Mucosa of descending colon (tissue), 3 donors: ENCODE data around the gene ATF3. TPM values are rescaled to one million over a fixed set of nuclear protein-coding genes. Genes with fewer than 3 reads are reported as not detected.

Experiments
- ATAC-seq: fragments of 200-7000 bp; cut with Tn5 transposase; one replicate; pipeline ENCODE4 v1.9.1; 2020; ENCODE audit warnings: mild to moderate bottlenecking, moderate library complexity
- DNase-seq, 3 donors: peaks; one replicate each; pipeline ENCODE4 v3.0.0-alpha.2; 2020
- H3K36me3 ChIP-seq: fragments of 200-600 bp; one replicate; pipeline ENCODE4 v1.8.0; 2021; ENCODE audit warnings: low read depth, mild to moderate bottlenecking
- H3K4me1 ChIP-seq: fragments of 200-600 bp; one replicate; pipeline ENCODE4 v1.8.0; 2021; ENCODE audit warnings: low read depth, mild to moderate bottlenecking
- H3K4me3 ChIP-seq: fragments of 200-600 bp; one replicate; pipeline ENCODE4 v1.8.0; 2021; ENCODE audit warnings: mild to moderate bottlenecking
- H3K9me3 ChIP-seq: fragments of 200-600 bp; one replicate; pipeline ENCODE4 v1.8.0; 2021; ENCODE audit warnings: mild to moderate bottlenecking
- intact Hi-C, 2 donors: fragments of 100-400 bp; cut with DNase I in 1 of 2; cut with micrococcal nuclease in 1 of 2; formaldehyde crosslinking; loops; one replicate each; pipeline versions ENCODE4 v1.11.0 to v1.11.1; 2022; cut with DNase I, micrococcal nuclease
- total RNA-seq, 3 donors: library from RNA; stranded (reverse); fragmentation: NEBNext Ultra II Directional in 2 of 3; extraction: Animal tissue kit (Norgen Biotek cat#: 25700) in 2 of 3; gene quantifications; one replicate each; pipeline versions ENCODE4 v1.2.1 to v1.2.4, GENCODE V29; 2021 to 2023
- TF ChIP-seq, protein P1 (sequence below): fragments of 200-600 bp; IDR thresholded peaks from one replicate; pipeline ENCODE4 v1.8.0; 2022; ENCODE audit warnings: antibody characterized with exemption, mild to moderate bottlenecking
- donor health status: DM: no; HTN: no; CAD: no; lungs with moderate emphysema.
- donor health status: DM: no; HTN: no; CAD: no.
- donor health status: DM: no; HTN: yes; CAD: no.

The ATF3 gene
- total RNA-seq, 3 donors from 2014 or later, result 20.2 to 121 (median 42.0) TPM

DNA sequence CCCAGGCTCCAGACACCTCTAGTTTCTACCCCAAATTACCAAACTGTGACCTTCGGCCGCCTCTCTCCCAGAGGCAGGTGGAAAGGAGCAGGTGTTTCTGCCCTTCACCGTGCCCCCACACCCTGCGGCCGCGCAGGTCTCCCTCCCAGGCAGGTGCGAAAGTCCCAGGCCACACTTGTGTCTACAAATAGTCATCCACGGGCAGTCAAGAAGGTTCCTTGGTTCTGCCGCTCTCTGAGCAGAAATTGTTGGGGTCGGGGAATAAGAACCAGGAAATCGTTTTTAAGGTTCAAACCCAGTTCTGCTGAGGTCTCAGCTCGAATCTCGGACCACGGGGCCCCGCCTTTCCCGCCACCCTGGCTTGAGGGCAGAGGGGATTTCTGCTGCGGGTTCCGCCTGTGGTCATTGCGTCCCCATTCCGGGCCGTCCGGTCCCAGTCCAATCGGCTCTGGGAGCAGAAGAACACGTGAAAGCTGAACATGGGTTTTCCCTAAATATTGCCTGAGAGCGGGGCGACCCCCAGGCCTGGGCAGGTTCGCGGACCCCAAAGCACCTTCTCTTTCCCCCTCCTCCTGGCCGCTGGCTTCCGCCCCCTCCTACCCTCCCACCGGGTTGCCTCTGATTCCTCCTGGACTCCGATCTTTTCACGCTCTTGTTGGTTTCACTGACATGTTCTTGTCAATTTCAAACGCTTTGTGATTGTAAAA, 1.2 kb upstream of the ATF3 start:
- peak overlapping the region; percentile 7 for H3K4me3 ChIP-seq
- DNase-seq, result peak; percentile 50 to 73 (median 70)
- intact Hi-C loops, result no loop called here
- H3K36me3 ChIP-seq, result no peaks in the 10 kb centered on the region
- ATAC-seq, result no peak
- H3K4me1 ChIP-seq, result peaks cover 19% of the 10 kb centered on the region
- TF ChIP-seq, protein P1, sequence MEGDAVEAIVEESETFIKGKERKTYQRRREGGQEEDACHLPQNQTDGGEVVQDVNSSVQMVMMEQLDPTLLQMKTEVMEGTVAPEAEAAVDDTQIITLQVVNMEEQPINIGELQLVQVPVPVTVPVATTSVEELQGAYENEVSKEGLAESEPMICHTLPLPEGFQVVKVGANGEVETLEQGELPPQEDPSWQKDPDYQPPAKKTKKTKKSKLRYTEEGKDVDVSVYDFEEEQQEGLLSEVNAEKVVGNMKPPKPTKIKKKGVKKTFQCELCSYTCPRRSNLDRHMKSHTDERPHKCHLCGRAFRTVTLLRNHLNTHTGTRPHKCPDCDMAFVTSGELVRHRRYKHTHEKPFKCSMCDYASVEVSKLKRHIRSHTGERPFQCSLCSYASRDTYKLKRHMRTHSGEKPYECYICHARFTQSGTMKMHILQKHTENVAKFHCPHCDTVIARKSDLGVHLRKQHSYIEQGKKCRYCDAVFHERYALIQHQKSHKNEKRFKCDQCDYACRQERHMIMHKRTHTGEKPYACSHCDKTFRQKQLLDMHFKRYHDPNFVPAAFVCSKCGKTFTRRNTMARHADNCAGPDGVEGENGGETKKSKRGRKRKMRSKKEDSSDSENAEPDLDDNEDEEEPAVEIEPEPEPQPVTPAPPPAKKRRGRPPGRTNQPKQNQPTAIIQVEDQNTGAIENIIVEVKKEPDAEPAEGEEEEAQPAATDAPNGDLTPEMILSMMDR, result no peak
- H3K9me3 ChIP-seq, result no peaks in the 10 kb centered on the region

DNA sequence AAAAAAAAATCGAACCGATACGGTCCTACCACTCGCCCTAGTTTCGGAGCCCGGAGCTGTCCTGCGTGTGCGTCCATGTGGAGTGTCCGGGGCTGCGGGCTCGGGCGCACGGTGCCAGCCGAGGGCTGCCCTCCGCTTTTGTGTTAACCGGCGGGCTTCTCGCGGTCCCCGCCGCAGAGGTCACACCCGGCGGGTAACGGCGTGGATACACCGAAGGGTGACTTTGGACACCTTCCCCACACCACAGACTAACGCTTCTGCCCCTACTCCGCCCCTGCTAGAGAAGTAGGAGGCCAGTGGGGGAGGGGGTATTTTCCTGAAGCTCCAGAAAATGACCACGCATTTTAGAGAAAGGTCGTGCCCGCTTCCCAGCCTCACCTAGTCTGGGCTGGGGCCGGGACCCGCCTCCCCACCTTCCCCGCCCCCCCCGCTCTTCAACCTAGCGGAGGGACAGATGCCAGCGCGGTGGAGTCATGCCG, 609 bp upstream of the ATF3 start:
- Histone ChIP-seq H3K36me3 (no peaks in the 10 kb centered on the region), H3K4me1 (peaks cover 19% of the 10 kb centered on the region), H3K9me3 (no peaks in the 10 kb centered on the region), H3K4me3 (peak overlapping the region; percentile 43)
- no peak for ATAC-seq
- peak in 1 of 3 donors; percentile 70 for DNase-seq
- intact Hi-C loops, result no loop called here
- TF ChIP-seq, protein P1, result no peak

DNA sequence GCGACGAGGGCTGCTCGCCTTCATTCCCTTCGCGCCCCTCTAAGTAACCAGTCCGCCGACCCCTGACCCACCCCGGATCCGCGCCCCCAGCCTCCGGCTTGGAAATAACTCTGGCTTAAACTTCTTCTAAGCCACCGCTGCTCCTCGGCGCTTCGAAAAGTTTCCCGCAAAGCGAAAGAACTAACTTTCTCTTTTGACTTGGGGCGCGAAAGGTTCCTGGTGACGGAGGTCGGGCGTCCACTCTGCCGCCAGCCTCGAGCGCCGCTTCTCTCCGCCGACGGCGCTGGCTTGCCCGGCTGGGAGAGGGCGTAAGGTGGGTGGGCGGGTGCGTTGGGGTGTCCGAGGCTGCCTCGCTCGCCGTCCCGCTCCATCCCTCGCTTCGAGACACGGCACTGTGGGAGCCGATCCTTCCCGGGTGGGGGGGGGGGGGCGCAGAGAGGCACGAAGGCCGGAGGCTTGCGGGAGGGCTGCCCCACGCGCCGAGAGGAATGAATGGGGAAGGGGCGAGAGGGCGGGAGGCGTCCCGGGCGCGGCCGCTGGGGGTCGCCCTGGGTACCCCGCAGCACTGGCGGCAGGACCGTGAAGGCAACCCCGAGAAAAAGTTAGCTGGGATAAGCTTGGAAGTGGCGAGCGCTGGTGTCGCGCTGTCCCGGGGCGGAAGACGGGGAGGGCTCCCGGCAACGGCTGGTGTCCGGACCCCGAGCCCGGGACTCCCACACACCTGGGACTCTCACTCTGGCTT, 569 bp downstream of the ATF3 start:
- TF ChIP-seq, protein P1, result peak; percentile 15
- Histone ChIP-seq H3K36me3 (no peaks in the 10 kb centered on the region), H3K9me3 (no peaks in the 10 kb centered on the region), H3K4me1 (peaks cover 19% of the 10 kb centered on the region), H3K4me3 (peak overlapping the region; percentile 43)
- DNase-seq (peak; percentile 63 to 70 (median 64)), ATAC-seq (peak; percentile 25)
- intact Hi-C loops, result no loop called here

DNA sequence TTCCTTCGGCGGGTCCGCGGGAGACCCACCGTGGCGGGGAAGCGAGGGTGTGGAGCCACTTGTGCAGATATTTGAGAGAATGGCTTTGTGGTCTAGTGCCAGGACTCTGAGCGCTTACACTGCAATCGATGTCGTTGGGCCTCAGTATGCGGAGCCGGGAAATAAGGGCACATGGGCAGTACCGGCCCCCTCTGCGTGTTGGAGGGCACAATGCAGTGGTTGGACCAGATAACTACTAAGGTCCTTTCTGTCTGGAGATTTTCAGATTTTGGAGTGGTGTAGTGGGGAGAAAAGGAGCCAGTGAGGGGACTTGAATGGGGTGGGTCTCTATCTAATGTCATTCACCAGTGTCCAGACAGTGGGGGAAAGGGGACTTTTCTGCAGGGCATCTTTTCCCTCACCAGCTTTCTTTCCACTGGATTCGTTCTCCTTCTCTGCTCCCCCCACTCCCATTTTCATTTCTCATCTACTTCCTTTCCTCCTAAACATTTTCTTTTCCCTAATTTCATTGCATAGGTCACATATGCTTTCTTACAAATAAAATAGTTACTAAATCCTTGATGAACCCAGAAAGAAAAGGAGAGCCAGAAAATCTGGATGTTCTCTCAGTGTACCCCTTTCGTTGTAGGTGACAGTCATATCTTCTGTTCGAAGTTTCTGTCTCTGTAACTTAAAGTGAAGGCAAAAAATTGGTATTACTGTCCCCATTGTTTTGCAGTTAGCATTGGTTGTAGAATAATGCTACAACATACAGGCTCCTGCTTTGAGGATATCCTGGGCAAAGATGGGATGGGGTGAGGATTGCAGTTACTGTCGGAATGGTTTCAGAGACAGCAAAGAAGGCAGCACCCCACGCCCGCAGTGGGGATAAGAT, 1.4 kb downstream of the ATF3 start:
- no peaks in the 10 kb centered on the region for H3K9me3 ChIP-seq
- TF ChIP-seq, protein P1, result no peak
- H3K4me1 ChIP-seq, result peaks cover 19% of the 10 kb centered on the region
- no peaks in the 10 kb centered on the region for H3K36me3 ChIP-seq
- DNase-seq (no peak), ATAC-seq (no peak)
- intact Hi-C loops, result loop anchor here in 1 of 2 donors (10.0 kb wide), 1 partner anchor 135 kb away; no protein-coding TSS in a partner anchor
- peak overlapping the region; percentile 43 for H3K4me3 ChIP-seq

DNA sequence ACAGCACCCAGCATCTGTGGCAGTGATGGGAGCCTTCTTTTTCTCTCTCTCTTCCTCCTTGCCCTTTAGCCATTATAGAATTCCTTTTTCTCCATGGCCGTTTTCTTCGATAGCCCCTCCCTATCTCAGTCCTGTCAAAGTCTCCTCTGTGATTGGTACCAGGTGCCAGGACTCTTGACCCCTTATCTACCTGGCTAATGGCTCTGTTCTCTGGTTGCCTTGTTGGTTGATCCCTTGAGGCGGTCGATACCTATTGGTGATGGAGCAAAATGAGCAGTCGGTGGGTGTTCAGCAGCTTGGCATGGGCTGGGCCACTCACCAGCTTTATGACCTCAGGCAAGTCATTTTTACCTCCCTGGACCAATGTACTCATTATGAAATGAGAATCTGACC, 2.0 kb downstream of the ATF3 start:
- H3K9me3 ChIP-seq, result no peaks in the 10 kb centered on the region
- H3K4me1 ChIP-seq, result peaks cover 19% of the 10 kb centered on the region
- DNase-seq, result no peak
- no peaks in the 10 kb centered on the region for H3K36me3 ChIP-seq
- no peak overlapping the region for H3K4me3 ChIP-seq
- TF ChIP-seq, protein P1, result no peak
- intact Hi-C loops, result loop anchor here in 1 of 2 donors (10.0 kb wide), 1 partner anchor 136 kb away; no protein-coding TSS in a partner anchor
- ATAC-seq, result no peak
